GM13976 (cell line): ENCODE results near the gene EZH2.

ENCODE experiments used
- DNase-seq: peaks from one replicate; pipeline ENCODE4 v3.0.0; 2012; ENCODE audit warnings: low spot score
- CTCF ChIP-seq: IDR thresholded peaks from 2 replicates; pipeline ENCODE4 v1.5.1; 2012; ENCODE audit warnings: borderline replicate concordance, mild to moderate bottlenecking; ENCODE audit not compliant: insufficient read depth; ENCODE audit errors: extremely low read depth, missing control alignments, control extremely low read depth
- in situ Hi-C: fragments of 300-500 bp; cut with MboI; formaldehyde crosslinking; loops from one replicate; pipeline ENCODE4 v1.12.0; 2022; ENCODE audit warnings: low sequenced_read_pairs, mixed read lengths, inconsistent platforms; ENCODE audit not compliant: unreplicated experiment

EZH2 gene

GRCh38 chr7:148924011-148924410 lies 39.9 kb upstream of the EZH2 start:
- no peak for DNase-seq
- in situ Hi-C loops, result no loop called here
- TF ChIP-seq CTCF, result no peak

- no peak for DNase-seq
- in situ Hi-C loops, result no loop called here
- no peak for TF ChIP-seq CTCF
Observed at GRCh38 chr7:148921806-148922205, 37.7 kb upstream of the EZH2 start.

- DNase-seq, result no peak
- in situ Hi-C loops, result no loop called here
- no peak for TF ChIP-seq CTCF
Observed at GRCh38 chr7:148921189-148921588, 37.1 kb upstream of the EZH2 start.

GRCh38 chr7:148919859-148920258 lies 35.8 kb upstream of the EZH2 start:
- no peak for TF ChIP-seq CTCF
- in situ Hi-C loops, result no loop called here
- DNase-seq, result peak; percentile 52

- in situ Hi-C loops, result no loop called here
- DNase-seq, result no peak
- no peak for TF ChIP-seq CTCF
Observed at GRCh38 chr7:148918058-148918596, 34.0 kb upstream of the EZH2 start.

GRCh38 chr7:148916186-148916585 lies 32.1 kb upstream of the EZH2 start:
- no peak for TF ChIP-seq CTCF
- no peak for DNase-seq
- in situ Hi-C loops, result no loop called here

GRCh38 chr7:148915211-148915610 lies 31.1 kb upstream of the EZH2 start:
- DNase-seq, result no peak
- in situ Hi-C loops, result no loop called here

More at GRCh38 chr7:148915211-148915610, 31.1 kb upstream of the EZH2 start:
- no peak for TF ChIP-seq CTCF
